KMS-11 (cell line): Measurements from ENCODE around the gene LRCOL1.

Source experiments
- H2AFZ ChIP-seq: fragments of 200-600 bp; sonication (generic); 2 replicates; pipeline ENCODE4 v1.6.1; 2016; ENCODE audit warnings: antibody characterized with exemption, mixed run types, low read depth
- H3K27ac ChIP-seq: fragments of 200-600 bp; sonication (generic); 2 replicates; pipeline ENCODE4 v1.6.1; 2016; ENCODE audit warnings: mild to moderate bottlenecking, mixed run types
- H3K27me3 ChIP-seq: fragments of 200-600 bp; sonication (generic); 2 replicates; pipeline ENCODE4 v1.6.1; 2017; ENCODE audit warnings: mild to moderate bottlenecking, low read depth, mixed run types, moderate library complexity; ENCODE audit not compliant: insufficient read depth
- H3K36me3 ChIP-seq: fragments of 200-600 bp; sonication (generic); 2 replicates; pipeline ENCODE4 v1.6.1; 2017; ENCODE audit warnings: mild to moderate bottlenecking, mixed run types; ENCODE audit not compliant: insufficient read depth
- H3K4me1 ChIP-seq: fragments of 200-600 bp; sonication (generic); 2 replicates; pipeline ENCODE4 v1.6.1; 2016; ENCODE audit warnings: mild to moderate bottlenecking, low read depth, mixed run types; ENCODE audit not compliant: poor library complexity, severe bottlenecking
- H3K4me2 ChIP-seq: fragments of 200-600 bp; sonication (generic); 2 replicates; pipeline ENCODE4 v1.7.0; 2016; ENCODE audit warnings: mild to moderate bottlenecking, mixed run types
- H3K4me3 ChIP-seq: fragments of 200-600 bp; sonication (generic); IDR thresholded peaks from 2 replicates; pipeline ENCODE4 v1.6.1; 2017; ENCODE audit warnings: low read depth, low read length, mixed read lengths; ENCODE audit not compliant: insufficient read depth
- H3K79me2 ChIP-seq: fragments of 200-600 bp; sonication (generic); 2 replicates; pipeline ENCODE4 v1.6.1; 2016; ENCODE audit warnings: low read depth, mixed run types; ENCODE audit not compliant: insufficient read depth
- H3K9ac ChIP-seq: fragments of 200-600 bp; sonication (generic); 2 replicates; pipeline ENCODE4 v1.6.1; 2016; ENCODE audit warnings: mild to moderate bottlenecking, mixed run types
- H4K20me1 ChIP-seq: fragments of 200-600 bp; sonication (generic); 2 replicates; pipeline ENCODE4 v1.6.1; 2016; ENCODE audit warnings: mild to moderate bottlenecking, mixed run types; ENCODE audit not compliant: insufficient read depth
- TF ChIP-seq, protein P1 (sequence below): fragments of 200-600 bp; sonication (generic); conservative IDR thresholded peaks from 2 replicates; pipeline ENCODE4 v1.6.1; 2017; ENCODE audit warnings: low read depth, mild to moderate bottlenecking, antibody characterized with exemption, low read length, moderate library complexity, mixed read lengths

Gene LRCOL1

DNA sequence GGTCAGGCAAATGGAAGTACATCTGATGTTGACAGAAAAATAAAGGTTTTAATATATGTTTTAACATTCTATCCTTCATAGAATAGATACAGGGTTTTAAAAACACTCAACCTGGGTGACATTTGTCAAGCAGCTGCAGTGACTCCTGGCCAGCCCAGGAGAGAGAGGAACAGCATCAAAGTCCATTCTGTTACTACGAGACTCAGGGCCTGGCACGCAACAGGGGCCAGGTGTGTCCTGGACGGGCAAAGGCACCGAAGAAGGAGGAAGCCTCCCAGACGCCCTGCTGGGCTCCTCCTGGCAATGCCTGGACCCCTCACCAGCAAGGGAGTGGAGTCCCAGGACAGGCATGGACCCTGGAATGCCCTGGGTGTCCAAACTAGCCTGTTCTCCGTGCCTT is 22.1 kb downstream of the LRCOL1 start:
- no peak overlapping the region for H3K9ac ChIP-seq
- TF ChIP-seq, protein P1, sequence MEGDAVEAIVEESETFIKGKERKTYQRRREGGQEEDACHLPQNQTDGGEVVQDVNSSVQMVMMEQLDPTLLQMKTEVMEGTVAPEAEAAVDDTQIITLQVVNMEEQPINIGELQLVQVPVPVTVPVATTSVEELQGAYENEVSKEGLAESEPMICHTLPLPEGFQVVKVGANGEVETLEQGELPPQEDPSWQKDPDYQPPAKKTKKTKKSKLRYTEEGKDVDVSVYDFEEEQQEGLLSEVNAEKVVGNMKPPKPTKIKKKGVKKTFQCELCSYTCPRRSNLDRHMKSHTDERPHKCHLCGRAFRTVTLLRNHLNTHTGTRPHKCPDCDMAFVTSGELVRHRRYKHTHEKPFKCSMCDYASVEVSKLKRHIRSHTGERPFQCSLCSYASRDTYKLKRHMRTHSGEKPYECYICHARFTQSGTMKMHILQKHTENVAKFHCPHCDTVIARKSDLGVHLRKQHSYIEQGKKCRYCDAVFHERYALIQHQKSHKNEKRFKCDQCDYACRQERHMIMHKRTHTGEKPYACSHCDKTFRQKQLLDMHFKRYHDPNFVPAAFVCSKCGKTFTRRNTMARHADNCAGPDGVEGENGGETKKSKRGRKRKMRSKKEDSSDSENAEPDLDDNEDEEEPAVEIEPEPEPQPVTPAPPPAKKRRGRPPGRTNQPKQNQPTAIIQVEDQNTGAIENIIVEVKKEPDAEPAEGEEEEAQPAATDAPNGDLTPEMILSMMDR = no peak
- H2AFZ ChIP-seq = no peak overlapping the region
- H3K79me2 ChIP-seq = no peaks in the 10 kb centered on the region
- no peaks in the 10 kb centered on the region for H4K20me1 ChIP-seq
- H3K4me1 ChIP-seq = no peaks in the 10 kb centered on the region
- no peaks in the 10 kb centered on the region for H3K36me3 ChIP-seq
- H3K27me3 ChIP-seq = peaks cover 2% of the 10 kb centered on the region; the same call in 1 of the 2 replicates
- H3K4me2 ChIP-seq = no peak overlapping the region
- no peak overlapping the region for H3K27ac ChIP-seq
- no peak overlapping the region for H3K4me3 ChIP-seq

DNA sequence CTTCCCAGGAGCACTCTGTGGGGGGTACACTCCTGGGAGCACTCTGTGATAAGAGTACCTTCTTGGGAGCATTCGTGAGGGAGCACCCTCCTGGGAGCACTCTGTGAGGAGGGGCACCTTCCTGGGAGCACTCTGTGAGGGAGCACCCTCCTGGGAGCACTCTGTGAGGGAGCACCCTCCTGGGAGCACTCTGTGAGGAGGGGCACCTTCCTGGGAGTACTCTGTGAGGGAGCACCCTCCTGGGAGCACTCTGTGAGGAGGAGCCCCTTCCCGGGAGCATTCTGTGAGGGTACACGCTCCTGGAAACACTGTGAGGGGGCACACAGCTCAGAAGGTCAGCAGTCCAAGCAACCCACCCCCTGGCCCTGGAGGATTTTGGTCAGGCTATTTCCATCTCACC is 22.6 kb downstream of the LRCOL1 start:
- no peaks in the 10 kb centered on the region for H3K36me3 ChIP-seq
- H3K4me1 ChIP-seq = no peaks in the 10 kb centered on the region
- no peak overlapping the region for H3K9ac ChIP-seq
- no peaks in the 10 kb centered on the region for H3K79me2 ChIP-seq
- H2AFZ ChIP-seq = no peak overlapping the region
- H3K27ac ChIP-seq = no peak overlapping the region
- H3K4me2 ChIP-seq = no peak overlapping the region
- peaks cover under 1% of the 10 kb centered on the region; the same call in 1 of the 2 replicates for H3K27me3 ChIP-seq
- no peaks in the 10 kb centered on the region for H4K20me1 ChIP-seq
- TF ChIP-seq, protein P1 = no peak
- H3K4me3 ChIP-seq = no peak overlapping the region

DNA sequence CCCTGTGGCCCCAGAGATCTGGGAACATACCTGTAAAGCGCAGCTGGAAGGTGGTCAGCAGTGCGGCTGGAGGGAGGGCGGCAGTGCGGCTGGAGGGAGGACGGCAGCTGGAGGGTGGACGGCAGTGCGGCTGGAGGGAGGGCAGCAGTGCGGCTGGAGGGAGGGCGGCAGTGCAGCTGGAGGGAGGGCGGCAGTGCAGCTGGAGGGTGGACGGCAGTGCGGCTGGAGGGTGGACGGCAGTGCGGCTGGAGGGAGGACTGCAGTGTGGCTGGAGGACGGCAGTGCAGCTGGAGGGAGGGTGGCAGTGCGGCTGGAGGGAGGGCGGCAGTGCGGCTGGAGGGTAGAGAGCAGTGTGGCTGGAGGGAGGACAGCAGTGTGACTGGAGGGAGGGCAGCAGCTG is 23.5 kb downstream of the LRCOL1 start:
- H3K27me3 ChIP-seq = no peaks in the 10 kb centered on the region
- no peaks in the 10 kb centered on the region for H3K4me1 ChIP-seq
- no peaks in the 10 kb centered on the region for H4K20me1 ChIP-seq
- H3K36me3 ChIP-seq = no peaks in the 10 kb centered on the region
- no peak overlapping the region for H3K9ac ChIP-seq
- no peaks in the 10 kb centered on the region for H3K79me2 ChIP-seq
- no peak overlapping the region for H3K4me2 ChIP-seq
- H3K4me3 ChIP-seq = no peak overlapping the region
- H3K27ac ChIP-seq = no peak overlapping the region
- TF ChIP-seq, protein P1 = no peak
- no peak overlapping the region for H2AFZ ChIP-seq

DNA sequence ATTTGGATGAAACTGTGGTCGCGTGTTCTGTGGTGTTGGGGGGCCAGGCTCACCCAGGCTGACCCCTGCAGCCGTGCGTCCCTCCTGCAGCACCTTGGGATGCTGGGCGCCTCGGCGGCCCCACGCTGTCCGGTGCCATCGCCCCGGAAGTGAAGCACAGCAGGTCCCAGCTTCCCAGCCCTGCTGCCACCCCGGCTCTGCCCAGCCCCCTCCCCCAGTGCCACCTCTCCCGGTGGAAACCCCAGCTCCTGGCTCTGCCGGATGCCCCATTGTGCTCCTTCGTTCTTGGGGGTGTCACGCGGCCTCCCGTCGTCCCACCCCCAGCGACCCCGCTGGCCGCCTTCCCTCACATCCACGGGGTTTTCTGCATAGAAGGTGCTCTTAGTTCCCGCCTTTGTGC is 25.2 kb downstream of the LRCOL1 start:
- TF ChIP-seq, protein P1 = no peak
- Histone ChIP-seq H3K27me3 (no peaks in the 10 kb centered on the region), H3K4me1 (no peaks in the 10 kb centered on the region), H3K27ac (no peak overlapping the region), H3K9ac (no peak overlapping the region), H4K20me1 (no peaks in the 10 kb centered on the region), H3K36me3 (no peaks in the 10 kb centered on the region), H3K79me2 (no peaks in the 10 kb centered on the region), H3K4me2 (no peak overlapping the region), H2AFZ (no peak overlapping the region), H3K4me3 (no peak overlapping the region)
